SKM-1 (cell line): Measurements from ENCODE around the gene PHYHIPL.

ENCODE experiments used
- DNase-seq: peaks from one replicate; lab custom pipeline; 2025; ENCODE audit not compliant: unreplicated experiment; lab: John Stamatoyannopoulos, UW

The PHYHIPL gene

GRCh38 chr10:59252491-59252890 lies 76.0 kb downstream of the PHYHIPL start:
- DNase-seq: no peak

DNA sequence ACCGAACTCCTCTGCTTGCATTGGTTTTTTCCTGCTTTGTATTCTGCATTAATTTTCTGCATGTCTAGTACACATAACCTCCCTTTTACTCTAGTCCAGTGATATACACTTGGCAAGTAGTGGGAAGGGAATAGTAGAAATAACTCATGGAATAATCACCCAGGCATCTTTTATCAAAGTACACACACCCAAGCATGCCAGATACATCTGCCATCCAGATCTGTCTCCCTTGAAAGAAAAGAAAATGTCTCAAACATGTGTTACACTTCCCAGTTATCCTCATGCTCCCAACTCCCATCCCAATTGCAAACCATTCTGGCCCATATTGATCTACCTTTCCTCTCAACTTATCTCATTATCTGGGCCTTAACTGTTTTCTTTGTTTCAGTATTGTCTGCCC lies 79.0 kb downstream of the PHYHIPL start:
- no peak for DNase-seq

DNA sequence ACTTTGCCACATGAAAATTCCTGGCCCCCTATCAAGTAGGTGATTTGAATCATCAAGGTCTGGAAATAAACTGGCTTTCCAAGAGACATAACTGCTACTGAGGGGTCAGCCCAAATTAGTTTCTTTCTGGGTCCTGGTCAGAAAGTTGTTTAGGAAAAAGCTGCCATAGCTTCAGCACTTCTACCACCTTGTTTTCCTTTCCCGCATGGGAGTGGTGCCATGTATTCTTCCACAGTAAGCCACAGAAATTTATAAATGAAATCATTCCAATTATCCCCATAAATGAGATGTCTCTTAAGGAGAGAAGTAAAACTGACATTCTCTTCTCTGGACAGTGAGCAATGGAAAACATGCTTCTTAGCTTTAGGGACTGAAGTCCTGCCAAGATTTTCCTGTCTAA lies 80.8 kb downstream of the PHYHIPL start:
- no peak for DNase-seq

- DNase-seq: no peak
Observed at GRCh38 chr10:59258890-59259289, 82.4 kb downstream of the PHYHIPL start.

DNA sequence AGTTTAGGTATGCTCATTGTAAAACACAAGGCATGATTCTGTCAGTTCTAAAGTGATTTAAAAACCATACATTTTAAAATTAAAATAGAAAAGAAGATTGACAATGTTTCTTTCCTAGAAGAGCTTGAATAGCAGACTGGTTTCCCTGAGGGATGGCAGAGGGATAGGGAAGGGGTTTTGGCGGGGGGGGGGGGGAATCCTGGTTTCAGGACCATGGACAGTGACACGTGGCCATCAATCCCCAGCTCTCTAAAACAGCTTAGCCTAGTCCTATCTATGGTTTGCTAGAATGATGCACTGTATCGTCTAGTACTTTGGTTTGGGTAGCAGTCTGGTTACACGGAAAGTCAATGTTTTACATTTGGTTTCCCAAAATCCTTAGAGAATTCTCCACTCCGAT lies 88.7 kb downstream of the PHYHIPL start:
- DNase-seq: no peak

GRCh38 chr10:59266321-59266720 lies 89.9 kb downstream of the PHYHIPL start:
- no peak for DNase-seq

GRCh38 chr10:59268460-59268859 lies 92.0 kb downstream of the PHYHIPL start:
- no peak for DNase-seq

GRCh38 chr10:59269651-59270050 lies 93.2 kb downstream of the PHYHIPL start:
- DNase-seq: no peak

DNA sequence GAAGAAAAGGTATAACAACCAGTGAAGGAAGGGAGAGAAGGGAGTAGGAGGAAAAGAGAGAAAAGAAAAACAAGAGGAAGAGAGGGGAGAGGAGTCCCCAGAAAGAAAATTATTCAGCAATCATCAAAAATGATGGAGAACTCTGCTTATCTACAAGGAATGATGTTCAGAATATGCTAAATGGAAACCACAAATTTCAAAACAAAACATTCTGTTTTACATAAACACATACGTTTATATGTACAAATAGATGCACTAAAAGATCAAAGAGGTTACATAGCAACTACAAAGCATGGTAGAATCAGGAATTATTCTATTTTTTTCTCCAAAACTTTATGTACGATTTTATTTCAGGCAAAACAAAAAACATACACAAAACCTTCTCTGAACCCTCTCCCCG lies 94.0 kb downstream of the PHYHIPL start:
- DNase-seq: no peak

DNA sequence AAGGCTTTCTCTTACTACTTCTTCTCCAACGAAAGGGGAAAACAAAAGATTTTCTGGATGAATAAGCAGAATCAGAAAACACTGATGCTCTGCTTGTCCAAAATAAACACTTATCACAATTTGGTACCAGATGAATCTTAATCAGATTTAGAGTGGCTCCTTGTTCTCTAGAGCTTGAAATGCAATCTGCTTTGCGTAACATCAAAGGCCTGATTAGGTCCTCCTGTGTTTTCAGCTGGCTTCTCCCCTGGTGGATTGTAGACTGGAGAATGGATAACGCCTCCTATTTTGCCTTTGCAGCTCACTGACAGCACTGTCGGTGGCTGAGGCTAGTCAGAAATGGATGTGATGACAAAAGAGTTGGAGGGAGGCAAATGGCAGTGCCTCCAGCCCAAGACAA lies 94.7 kb downstream of the PHYHIPL start:
- DNase-seq: no peak

- no peak for DNase-seq
Observed at GRCh38 chr10:59272061-59272460, 95.6 kb downstream of the PHYHIPL start.

GRCh38 chr10:59273445-59273844 lies 97.0 kb downstream of the PHYHIPL start:
- DNase-seq: no peak

GRCh38 chr10:59276133-59276532 lies 99.7 kb downstream of the PHYHIPL start:
- no peak for DNase-seq

GRCh38 chr10:59276919-59277318 lies 100.5 kb downstream of the PHYHIPL start:
- no peak for DNase-seq

DNA sequence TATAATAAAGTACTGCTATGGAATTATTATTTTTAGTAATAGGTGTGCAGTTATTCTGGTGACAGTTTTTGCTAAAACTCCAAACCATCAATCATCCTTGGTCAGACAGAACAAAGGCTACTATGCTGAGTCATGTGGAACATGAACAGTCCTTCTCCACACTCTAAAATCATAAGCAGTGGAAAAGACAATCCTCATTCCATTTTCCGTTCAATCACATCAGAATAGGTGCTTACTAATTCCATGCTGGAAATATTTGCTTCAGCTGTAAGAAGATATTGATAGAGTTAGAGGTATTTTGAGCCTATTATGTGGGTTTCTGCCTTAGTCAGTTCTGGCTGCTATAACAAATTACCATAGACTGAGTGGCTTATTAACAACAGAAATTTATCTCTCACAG lies 103.0 kb downstream of the PHYHIPL start:
- no peak for DNase-seq

- no peak for DNase-seq
Observed at GRCh38 chr10:59279991-59280505, 103.6 kb downstream of the PHYHIPL start.

DNA sequence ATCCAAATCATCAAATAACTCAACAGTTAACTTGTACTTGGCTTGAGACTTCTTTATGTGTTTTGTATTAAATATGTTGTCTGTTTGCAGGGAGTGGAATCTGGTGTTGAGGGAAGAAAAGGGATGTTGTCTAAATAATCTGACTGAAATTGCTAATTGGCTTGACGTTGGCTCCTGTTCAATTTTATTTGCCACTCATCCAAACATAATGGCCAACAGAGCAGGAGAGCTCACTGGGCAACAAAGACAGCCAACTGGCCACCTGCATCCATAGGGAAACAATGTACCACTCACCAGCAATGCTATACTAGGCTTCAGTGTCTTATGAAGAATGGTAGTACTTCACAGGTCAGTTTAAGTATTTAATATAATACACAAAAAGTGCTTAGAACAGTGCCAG lies 105.4 kb downstream of the PHYHIPL start:
- DNase-seq: no peak

- no peak for DNase-seq
Observed at GRCh38 chr10:59283456-59284091, 107.1 kb downstream of the PHYHIPL start.

GRCh38 chr10:59284118-59284975 lies 107.9 kb downstream of the PHYHIPL start:
- DNase-seq: no peak

DNA sequence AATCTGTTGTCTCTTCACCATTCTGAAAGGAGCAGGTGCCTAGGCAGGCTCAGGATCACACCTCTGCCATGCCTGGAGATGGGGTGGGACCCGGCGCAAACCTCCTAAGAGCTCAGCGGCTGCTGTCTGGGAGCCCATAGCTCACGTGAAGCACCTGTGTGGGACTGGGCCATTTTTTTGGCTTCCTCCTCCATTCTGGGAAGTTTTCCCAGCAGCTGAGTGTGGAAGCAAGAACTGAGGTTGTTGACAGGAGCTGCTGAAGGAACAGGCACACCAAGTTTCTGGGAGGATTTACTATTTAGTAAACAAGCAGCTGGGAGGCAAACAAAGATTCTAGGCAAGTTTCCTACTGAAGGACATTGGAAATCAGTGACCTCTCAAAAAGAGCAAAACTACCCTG lies 108.6 kb downstream of the PHYHIPL start:
- no peak for DNase-seq

DNA sequence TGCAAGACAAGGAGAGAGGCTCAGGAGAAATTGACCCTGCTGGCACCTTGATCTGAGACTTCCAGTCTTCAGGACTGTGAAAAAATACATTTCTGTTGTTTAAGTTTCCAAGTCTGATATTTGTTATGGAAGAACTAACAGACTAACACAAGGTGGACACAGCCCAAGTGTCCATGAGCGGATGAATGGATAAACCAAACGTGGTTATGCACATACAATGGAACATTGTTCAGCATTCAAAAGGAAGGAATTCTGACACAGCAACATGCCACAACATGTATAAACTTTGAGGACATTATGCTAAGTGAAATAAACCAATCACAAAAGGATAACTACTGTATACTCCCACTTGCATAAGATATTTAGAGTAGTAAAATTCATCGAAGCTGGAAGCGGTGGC lies 109.4 kb downstream of the PHYHIPL start:
- DNase-seq: no peak

GRCh38 chr10:59287587-59288255 lies 111.3 kb downstream of the PHYHIPL start:
- no peak for DNase-seq
